Activated CD4-positive, alpha-beta T cell treated with anti-CD3 and anti-CD28 coated beads, Interleukin-2, amount 10 ng/mL, durations not matched to agents 7 days and 5 days (primary cell): Measurements from ENCODE around the gene ERGIC2. TPM values are rescaled to one million over a fixed set of nuclear protein-coding genes. Genes with fewer than 3 reads are reported as not detected.
A peak's percentile ranks its signal among the peaks of the same experiment; 100 is the strongest.

Source experiments
- CTCF ChIA-PET: fragments of 350-600 bp; sonication (Branson Sonifier 250); formaldehyde crosslinking; loops from one replicate; lab custom pipeline; 2021; ENCODE audit warnings: antibody characterized with exemption; lab: Charles Lee
- POLR2A ChIA-PET: fragments of 350-600 bp; sonication (Branson Sonifier 250); formaldehyde crosslinking; loops from one replicate; lab custom pipeline; 2021; ENCODE audit warnings: antibody characterized with exemption; lab: Charles Lee
- DNase-seq: peaks from one replicate; pipeline ENCODE4 v3.0.0-alpha.2; 2020
- H3K27ac Mint-ChIP-seq: one replicate; pipeline ENCODE4 v1.8.0; 2021; ENCODE audit warnings: mild to moderate bottlenecking, moderate library complexity, mixed read lengths
- H3K27me3 Mint-ChIP-seq: one replicate; pipeline ENCODE4 v1.8.0; 2021; ENCODE audit warnings: mixed read lengths
- H3K36me3 Mint-ChIP-seq: one replicate; pipeline ENCODE4 v1.8.0; 2021; ENCODE audit warnings: low read depth, mixed read lengths
- H3K4me1 Mint-ChIP-seq: one replicate; pipeline ENCODE4 v1.8.0; 2021; ENCODE audit warnings: mixed read lengths
- H3K4me3 Mint-ChIP-seq: one replicate; pipeline ENCODE4 v1.8.0; 2021; ENCODE audit warnings: mild to moderate bottlenecking, moderate library complexity, mixed read lengths
- H3K9me3 Mint-ChIP-seq: one replicate; pipeline ENCODE4 v1.8.0; 2021; ENCODE audit warnings: mixed read lengths
- total RNA-seq, 2 experiments: library from RNA; stranded (reverse); gene quantifications; one replicate each; pipeline ENCODE4 v1.2.3, GENCODE V29; 2021

Gene ERGIC2, protein sequence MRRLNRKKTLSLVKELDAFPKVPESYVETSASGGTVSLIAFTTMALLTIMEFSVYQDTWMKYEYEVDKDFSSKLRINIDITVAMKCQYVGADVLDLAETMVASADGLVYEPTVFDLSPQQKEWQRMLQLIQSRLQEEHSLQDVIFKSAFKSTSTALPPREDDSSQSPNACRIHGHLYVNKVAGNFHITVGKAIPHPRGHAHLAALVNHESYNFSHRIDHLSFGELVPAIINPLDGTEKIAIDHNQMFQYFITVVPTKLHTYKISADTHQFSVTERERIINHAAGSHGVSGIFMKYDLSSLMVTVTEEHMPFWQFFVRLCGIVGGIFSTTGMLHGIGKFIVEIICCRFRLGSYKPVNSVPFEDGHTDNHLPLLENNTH
- 10 to 100 TPM; 66.4 to 83.3 TPM for total RNA-seq

DNA sequence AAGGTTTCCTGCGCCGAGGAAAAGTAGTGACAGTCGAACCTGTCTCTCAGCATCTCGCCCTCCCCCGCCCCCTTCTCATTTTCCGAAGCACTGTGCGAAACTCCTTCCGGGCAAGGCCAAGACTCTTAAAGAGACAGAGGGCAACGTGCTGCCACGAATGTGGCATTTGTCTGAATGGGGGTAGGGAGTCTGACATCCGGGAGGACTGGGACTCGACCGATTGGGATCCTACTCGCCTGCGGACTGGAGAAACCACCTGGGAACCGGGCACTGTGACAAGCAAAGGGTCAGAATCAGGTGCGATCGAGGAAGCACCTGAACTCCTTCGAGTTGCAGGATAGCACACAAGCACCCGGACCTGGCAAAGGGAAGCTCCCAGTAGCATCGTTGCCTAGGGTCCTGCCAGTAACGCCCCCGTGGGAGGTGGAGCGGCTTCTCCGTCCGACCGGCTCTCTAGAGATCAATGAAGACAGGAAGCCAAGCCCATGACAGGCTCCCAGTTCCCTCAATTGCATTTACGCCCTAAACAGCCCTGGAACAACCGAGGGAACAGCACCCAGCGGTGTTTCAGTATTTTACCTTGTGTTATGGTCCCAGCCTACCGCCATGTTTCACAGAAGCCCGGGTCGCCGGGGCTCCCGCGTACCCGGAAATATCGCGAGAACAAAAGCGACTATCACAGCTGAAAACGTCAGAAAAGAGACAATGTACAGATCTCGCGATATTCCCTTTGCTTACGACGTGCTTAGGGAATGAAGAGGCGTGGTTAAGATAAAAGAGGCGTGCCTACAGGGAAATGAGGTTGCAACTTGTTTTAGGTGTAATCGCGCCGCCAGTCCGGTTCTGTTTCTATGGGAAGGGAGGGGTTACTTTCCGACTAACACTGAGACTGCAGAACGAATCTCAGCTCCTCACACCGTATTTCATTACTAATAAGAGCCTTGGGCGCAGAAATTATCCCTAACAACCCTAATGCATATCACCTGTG is at the start of gene ERGIC2:
ERGIC2 (minus strand) TSS at position 637 of the 988 bp plus-strand sequence. CDS start 9,539 bp downstream, outside the sequence.
- no peaks in the 10 kb centered on the region for H3K9me3 Mint-ChIP-seq
- POLR2A ChIA-PET: interaction anchor here (0.6 to 0.8 kb wide), 2 partner anchors 10 to 80 kb away, joined by 4 read pairs; no protein-coding TSS in a partner anchor
- no peaks in the 10 kb centered on the region for H3K27me3 Mint-ChIP-seq
- H3K36me3 Mint-ChIP-seq: peaks cover 19% of the 10 kb centered on the region
- H3K4me3 Mint-ChIP-seq: peak within 1 kb of the TSS; percentile 92
- peaks cover 51% of the 10 kb centered on the region for H3K4me1 Mint-ChIP-seq
- peak within 1 kb of the TSS; percentile 95 for H3K27ac Mint-ChIP-seq
- CTCF ChIA-PET: no interaction called here
- DNase-seq: peak; percentile 97

DNA sequence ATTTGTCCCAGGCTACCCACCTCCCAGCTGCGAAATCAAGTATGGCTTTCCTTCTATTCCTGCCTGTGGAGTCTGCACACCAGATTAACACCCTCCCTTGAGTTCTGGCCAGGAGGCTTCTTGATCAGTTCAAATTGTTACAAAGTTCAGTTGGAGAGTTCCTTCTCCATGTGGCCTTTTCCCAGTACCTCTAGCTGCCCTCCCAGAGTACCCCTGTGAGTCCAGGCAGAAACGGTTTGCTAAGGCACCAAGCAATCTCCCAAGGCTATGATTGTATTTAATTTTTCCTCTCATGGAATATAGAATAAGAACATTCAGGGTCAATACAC is 49.7 kb upstream of the ERGIC2 start:
- CTCF ChIA-PET: no interaction called here
- H3K9me3 Mint-ChIP-seq: no peaks in the 10 kb centered on the region

DNA sequence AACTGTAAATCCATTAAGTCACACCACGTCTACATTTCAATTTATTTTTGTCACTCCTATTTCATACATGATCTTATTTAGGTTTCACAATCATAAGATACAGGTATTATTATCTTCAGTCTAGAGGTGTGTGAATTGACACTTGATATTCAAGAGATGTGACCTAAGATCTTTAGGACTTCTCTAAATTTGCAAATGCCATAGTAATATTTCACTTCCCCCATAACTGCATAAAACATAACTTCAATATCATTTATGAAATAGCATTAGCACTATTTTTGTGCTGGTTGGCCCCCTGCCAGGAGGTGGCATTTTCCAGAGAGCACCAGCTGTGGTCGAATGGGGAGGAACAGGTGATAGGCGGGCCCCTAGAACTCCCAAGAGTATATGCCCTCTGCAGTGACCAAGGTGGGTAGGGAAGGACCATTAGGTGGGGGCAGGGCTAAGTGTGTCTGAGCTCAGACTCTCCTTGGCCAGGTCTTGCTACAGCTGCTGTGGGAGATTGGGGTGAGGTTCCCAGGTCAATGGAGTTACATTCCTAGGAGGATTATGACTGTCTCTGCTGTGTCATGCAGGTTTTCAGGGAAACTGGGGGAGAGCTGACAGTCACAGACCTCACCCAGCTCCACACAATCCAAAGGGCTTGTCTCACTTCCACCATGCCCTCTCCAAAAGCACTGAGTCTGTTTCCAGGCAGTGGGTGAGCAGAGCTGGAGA is 49.2 kb upstream of the ERGIC2 start:
- H3K9me3 Mint-ChIP-seq: no peaks in the 10 kb centered on the region
- no peaks in the 10 kb centered on the region for H3K36me3 Mint-ChIP-seq
- ChIA-PET POLR2A (interaction anchor here (0.6 kb wide), 1 partner anchor 89 kb away, joined by 3 read pairs; no protein-coding TSS in a partner anchor), CTCF (no interaction called here)
- H3K27ac Mint-ChIP-seq: no peak overlapping the region
- no peaks in the 10 kb centered on the region for H3K4me1 Mint-ChIP-seq
- H3K4me3 Mint-ChIP-seq: no peak overlapping the region
- DNase-seq: no peak
- H3K27me3 Mint-ChIP-seq: peaks cover 8% of the 10 kb centered on the region

More for the DNA sequence above, 49.7 kb upstream of the ERGIC2 start:
- Mint-ChIP-seq H3K27ac (no peak overlapping the region), H3K4me3 (no peak overlapping the region), H3K4me1 (no peaks in the 10 kb centered on the region), H3K36me3 (no peaks in the 10 kb centered on the region), H3K27me3 (peaks cover 8% of the 10 kb centered on the region)
- POLR2A ChIA-PET: interaction anchor here (0.6 kb wide), 1 partner anchor 90 kb away, joined by 3 read pairs; no protein-coding TSS in a partner anchor
- DNase-seq: no peak

DNA sequence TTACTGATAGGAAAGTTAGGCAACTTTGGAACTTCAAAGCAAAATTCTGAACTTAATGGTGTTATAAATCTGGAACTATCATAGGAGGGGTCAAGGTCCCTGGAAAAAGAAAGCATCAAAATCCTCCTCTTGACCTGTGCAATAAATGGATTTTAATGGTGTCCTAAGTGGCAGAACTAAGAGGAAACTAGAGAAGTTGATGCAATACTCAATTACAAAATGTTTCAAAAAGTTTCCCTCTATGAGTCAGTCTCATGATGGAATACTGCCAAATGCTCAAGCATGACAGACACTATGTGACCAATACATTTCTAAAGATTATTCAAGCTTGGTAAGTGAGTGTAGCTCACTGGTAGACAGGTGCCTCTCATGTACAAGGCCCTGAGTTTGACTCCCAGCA is 47.7 kb upstream of the ERGIC2 start:
- no peaks in the 10 kb centered on the region for H3K36me3 Mint-ChIP-seq
- H3K27me3 Mint-ChIP-seq: peaks cover 9% of the 10 kb centered on the region
- H3K27ac Mint-ChIP-seq: no peak overlapping the region
- ChIA-PET POLR2A (no interaction called here), CTCF (interaction anchor here (0.5 kb wide), 1 partner anchor 1267 kb away, joined by 3 read pairs; the partner anchor contains the start of gene IPO8)
- DNase-seq: no peak
- H3K9me3 Mint-ChIP-seq: no peaks in the 10 kb centered on the region
- no peaks in the 10 kb centered on the region for H3K4me1 Mint-ChIP-seq
- H3K4me3 Mint-ChIP-seq: no peak overlapping the region

DNA sequence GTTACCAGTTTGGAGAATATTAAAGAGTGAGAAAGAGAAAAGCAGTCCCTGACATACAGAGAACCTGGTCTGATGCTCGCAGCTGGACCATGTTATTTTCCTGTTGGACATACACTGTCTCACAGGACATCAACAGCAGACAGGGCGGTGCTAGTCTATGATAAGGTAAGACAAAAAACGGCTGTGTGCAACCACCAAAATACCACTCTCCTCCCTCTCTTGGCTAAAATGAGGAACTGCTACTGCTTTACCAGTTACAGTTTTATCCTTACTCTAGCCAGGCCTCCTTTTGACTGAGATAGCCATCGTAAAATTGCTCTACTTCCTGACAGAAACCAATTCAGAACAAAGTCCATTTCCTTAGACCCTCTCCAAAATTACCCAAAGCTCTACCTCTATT is 47.0 kb upstream of the ERGIC2 start:
- H3K27ac Mint-ChIP-seq: no peak overlapping the region
- no peaks in the 10 kb centered on the region for H3K4me1 Mint-ChIP-seq
- POLR2A ChIA-PET: no interaction called here

DNA sequence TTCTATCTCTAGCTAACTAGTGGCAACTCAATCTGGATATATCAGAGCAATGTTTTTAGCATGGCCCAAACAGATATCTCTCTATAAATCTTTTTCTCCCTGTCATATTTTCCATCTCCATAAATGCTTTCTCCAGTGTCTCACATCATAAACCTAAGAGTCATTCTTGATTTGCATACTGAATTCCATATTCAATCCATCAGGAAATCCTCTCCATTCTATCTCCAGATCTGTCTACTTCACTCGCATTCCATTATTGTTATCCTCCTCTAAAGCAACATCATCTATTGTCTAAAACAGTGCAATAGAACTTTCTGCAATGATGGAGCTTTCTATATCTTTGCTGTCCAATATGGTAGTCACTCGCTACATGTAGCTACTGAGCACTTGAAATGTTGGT is 45.5 kb upstream of the ERGIC2 start:
- H3K27me3 Mint-ChIP-seq: peaks cover 11% of the 10 kb centered on the region
- H3K4me1 Mint-ChIP-seq: no peaks in the 10 kb centered on the region
- CTCF ChIA-PET: interaction anchor here (1.4 kb wide), 1 partner anchor 9 kb away, joined by 3 read pairs; no protein-coding TSS in a partner anchor
- no peaks in the 10 kb centered on the region for H3K9me3 Mint-ChIP-seq
- no peak overlapping the region for H3K4me3 Mint-ChIP-seq
- POLR2A ChIA-PET: no interaction called here
- H3K27ac Mint-ChIP-seq: no peak overlapping the region
- DNase-seq: no peak
- H3K36me3 Mint-ChIP-seq: no peaks in the 10 kb centered on the region

More for the DNA sequence above, 47.0 kb upstream of the ERGIC2 start:
- CTCF ChIA-PET: no interaction called here
- no peak for DNase-seq
- H3K4me3 Mint-ChIP-seq: no peak overlapping the region
- H3K9me3 Mint-ChIP-seq: no peaks in the 10 kb centered on the region
- no peaks in the 10 kb centered on the region for H3K36me3 Mint-ChIP-seq
- peaks cover 13% of the 10 kb centered on the region for H3K27me3 Mint-ChIP-seq

DNA sequence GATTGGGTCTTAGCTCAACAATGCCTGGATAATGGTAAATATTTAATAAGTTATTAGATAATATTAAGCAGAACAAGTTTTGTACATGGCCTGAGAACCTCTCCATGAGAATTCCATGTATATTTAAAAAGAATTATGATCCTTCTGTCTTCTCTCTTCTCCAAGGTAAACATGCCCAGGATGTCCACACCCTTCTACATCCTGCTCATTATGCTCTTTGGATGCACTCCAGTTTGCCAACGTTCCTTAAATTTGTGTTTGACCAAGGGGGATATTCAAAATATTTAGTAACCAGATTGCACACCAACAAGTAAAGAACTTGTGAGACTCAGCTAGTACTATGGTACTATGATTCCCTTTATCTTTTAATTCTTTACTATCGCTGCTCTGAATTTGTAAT is 44.8 kb upstream of the ERGIC2 start:
- Mint-ChIP-seq H3K36me3 (no peaks in the 10 kb centered on the region), H3K27ac (no peak overlapping the region), H3K27me3 (peaks cover 11% of the 10 kb centered on the region), H3K9me3 (no peaks in the 10 kb centered on the region), H3K4me1 (no peaks in the 10 kb centered on the region), H3K4me3 (no peak overlapping the region)
- no peak for DNase-seq
- ChIA-PET CTCF (interaction anchor here (1.4 kb wide), 1 partner anchor 10 kb away, joined by 3 read pairs; no protein-coding TSS in a partner anchor), POLR2A (no interaction called here)

DNA sequence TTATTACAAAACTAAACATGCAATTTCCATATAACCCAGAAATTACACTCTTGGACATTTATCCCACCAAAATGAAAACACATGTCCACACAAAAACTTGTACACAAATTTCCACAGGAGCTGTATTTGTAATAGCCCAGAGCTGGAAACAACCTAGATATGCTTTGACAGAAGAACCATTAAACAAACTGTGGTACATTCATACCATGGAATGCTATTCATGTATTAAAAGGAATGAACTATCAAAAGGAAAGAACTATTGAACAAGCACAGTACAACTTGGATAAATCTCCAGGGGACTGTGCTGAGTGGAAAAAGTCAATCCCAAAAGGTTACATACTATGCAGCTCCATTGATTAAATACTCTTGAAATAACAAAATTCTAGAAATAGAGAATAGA is 35.8 kb upstream of the ERGIC2 start:
- ChIA-PET POLR2A (no interaction called here), CTCF (no interaction called here)

DNA sequence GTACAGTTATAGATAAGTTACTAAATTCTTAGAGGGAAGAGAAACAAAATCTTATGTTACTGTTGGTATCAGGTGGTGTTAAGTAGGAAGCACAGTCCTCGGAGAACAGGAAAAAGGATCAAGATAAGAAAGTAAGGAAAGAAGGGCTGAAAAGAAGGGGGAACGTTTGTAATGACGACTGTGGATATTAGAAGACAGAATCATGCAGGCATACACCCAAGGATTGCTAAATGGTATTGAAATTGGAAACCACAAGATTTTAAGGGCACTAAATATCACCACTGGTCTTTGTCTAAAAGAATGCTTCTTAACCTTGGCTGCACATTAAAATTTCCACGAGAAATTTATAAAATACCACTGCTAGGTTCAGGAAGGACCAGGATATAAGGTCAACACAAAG is 34.1 kb upstream of the ERGIC2 start:
- Mint-ChIP-seq H3K4me1 (no peaks in the 10 kb centered on the region), H3K27me3 (peaks cover 34% of the 10 kb centered on the region), H3K36me3 (no peaks in the 10 kb centered on the region), H3K27ac (no peak overlapping the region), H3K4me3 (no peak overlapping the region), H3K9me3 (no peaks in the 10 kb centered on the region)
- POLR2A ChIA-PET: no interaction called here
- no peak for DNase-seq
- CTCF ChIA-PET: no interaction called here

More for the DNA sequence above, 35.8 kb upstream of the ERGIC2 start:
- Mint-ChIP-seq H3K27ac (no peak overlapping the region), H3K36me3 (no peaks in the 10 kb centered on the region), H3K4me3 (no peak overlapping the region), H3K27me3 (peaks cover 35% of the 10 kb centered on the region), H3K9me3 (no peaks in the 10 kb centered on the region), H3K4me1 (no peaks in the 10 kb centered on the region)
- no peak for DNase-seq

DNA sequence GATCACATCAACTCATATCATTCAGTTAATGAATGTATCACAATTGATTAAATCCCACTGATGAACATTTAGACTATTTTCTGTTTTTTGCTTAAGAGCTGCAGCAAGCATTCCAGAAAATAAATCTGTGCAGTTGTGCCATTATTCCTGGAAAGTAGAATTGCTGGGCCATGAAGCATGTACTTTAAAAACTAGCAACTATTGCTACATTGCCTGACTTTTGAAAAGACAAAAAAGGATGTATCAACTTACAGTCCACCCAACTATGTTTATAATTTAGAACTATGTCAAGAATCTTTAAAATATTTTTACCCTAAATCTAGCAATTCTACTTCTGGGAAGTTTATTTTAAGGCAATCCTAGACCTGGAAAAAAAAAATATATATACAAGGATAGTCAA is 33.4 kb upstream of the ERGIC2 start:
- H3K9me3 Mint-ChIP-seq: no peaks in the 10 kb centered on the region
- no peaks in the 10 kb centered on the region for H3K36me3 Mint-ChIP-seq
- ChIA-PET POLR2A (no interaction called here), CTCF (no interaction called here)
- no peak overlapping the region for H3K27ac Mint-ChIP-seq
- no peaks in the 10 kb centered on the region for H3K4me1 Mint-ChIP-seq
- no peak for DNase-seq
- no peak overlapping the region for H3K4me3 Mint-ChIP-seq
- peaks cover 32% of the 10 kb centered on the region for H3K27me3 Mint-ChIP-seq

DNA sequence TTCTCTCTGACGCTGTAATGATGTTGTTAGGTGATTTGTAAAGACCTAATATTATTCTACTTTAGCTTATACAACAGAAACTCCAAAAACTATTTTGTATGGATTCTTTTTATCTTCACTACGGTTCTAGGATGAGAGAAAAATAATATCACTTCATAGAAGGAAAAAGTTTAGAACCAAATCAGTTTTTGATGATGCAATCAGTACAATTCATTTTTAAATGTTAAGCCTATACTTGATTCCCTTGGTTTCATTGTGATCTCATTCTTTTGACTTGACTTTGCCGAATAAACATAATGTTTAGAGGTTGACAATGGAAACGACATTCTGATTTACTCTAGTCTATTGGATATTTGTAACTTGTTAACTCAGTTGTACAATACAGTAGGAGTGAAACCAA is 24.6 kb upstream of the ERGIC2 start:
- ChIA-PET POLR2A (no interaction called here), CTCF (no interaction called here)
- H3K27ac Mint-ChIP-seq: no peak overlapping the region
- H3K4me1 Mint-ChIP-seq: no peaks in the 10 kb centered on the region
- H3K36me3 Mint-ChIP-seq: no peaks in the 10 kb centered on the region
- H3K27me3 Mint-ChIP-seq: peaks cover 17% of the 10 kb centered on the region
- H3K9me3 Mint-ChIP-seq: no peaks in the 10 kb centered on the region
- no peak for DNase-seq
- no peak overlapping the region for H3K4me3 Mint-ChIP-seq

DNA sequence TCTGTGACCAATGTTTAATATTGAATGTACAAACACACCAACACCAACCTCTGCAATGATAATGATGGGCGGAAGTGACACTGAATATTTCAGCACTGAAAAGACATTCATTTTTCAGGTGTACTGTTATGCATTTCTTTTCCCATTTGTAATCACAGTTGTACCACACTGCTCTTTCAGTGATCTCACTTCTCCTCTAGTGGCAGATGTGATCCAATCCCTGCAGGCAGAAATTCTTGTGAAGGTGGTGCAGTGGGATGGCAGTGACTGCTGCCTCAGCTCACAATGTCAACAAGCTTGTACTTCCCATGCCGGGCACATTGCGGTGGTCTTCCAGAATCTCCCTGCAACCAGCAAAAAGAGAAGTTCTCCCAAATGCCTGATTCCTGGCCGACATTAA is 23.0 kb upstream of the ERGIC2 start:
- H3K36me3 Mint-ChIP-seq: no peaks in the 10 kb centered on the region
- H3K4me1 Mint-ChIP-seq: no peaks in the 10 kb centered on the region

More for the DNA sequence above, 23.0 kb upstream of the ERGIC2 start:
- POLR2A ChIA-PET: no interaction called here
- CTCF ChIA-PET: no interaction called here
- no peak overlapping the region for H3K4me3 Mint-ChIP-seq
- peaks cover 16% of the 10 kb centered on the region for H3K27me3 Mint-ChIP-seq
- H3K27ac Mint-ChIP-seq: no peak overlapping the region
- DNase-seq: no peak
- H3K9me3 Mint-ChIP-seq: no peaks in the 10 kb centered on the region
